ENCODE data around the gene TNKS2.

DNA sequence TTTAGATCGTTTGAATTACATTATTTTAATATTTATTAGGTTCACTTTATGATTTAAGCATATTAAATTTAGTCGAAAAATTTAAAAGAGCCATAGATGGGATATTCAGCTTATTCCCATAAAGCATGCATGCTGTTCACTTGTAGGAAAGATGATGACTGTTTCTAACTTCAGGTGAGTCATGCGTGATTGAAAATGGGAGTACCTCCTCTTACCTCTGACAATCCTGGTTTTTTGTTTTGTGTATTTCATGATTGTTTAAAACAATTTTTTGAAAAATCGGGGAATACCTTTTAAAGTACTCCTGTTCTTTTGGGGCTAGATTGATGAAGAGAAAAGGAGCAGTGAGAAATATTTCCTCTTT is 1.4 kb downstream of the TNKS2 start:
- TF ChIP-seq ATF7 (IDR thresholded peaks at IDR 0.05) (no peak), ATF7 (CRISPR knock-in tag; IDR thresholded peaks at IDR 0.05) (no peak), RAD21 (CRISPR knock-in tag; IDR thresholded peaks at IDR 0.05) (no peak)
- TF ChIP-seq, protein P1, sequence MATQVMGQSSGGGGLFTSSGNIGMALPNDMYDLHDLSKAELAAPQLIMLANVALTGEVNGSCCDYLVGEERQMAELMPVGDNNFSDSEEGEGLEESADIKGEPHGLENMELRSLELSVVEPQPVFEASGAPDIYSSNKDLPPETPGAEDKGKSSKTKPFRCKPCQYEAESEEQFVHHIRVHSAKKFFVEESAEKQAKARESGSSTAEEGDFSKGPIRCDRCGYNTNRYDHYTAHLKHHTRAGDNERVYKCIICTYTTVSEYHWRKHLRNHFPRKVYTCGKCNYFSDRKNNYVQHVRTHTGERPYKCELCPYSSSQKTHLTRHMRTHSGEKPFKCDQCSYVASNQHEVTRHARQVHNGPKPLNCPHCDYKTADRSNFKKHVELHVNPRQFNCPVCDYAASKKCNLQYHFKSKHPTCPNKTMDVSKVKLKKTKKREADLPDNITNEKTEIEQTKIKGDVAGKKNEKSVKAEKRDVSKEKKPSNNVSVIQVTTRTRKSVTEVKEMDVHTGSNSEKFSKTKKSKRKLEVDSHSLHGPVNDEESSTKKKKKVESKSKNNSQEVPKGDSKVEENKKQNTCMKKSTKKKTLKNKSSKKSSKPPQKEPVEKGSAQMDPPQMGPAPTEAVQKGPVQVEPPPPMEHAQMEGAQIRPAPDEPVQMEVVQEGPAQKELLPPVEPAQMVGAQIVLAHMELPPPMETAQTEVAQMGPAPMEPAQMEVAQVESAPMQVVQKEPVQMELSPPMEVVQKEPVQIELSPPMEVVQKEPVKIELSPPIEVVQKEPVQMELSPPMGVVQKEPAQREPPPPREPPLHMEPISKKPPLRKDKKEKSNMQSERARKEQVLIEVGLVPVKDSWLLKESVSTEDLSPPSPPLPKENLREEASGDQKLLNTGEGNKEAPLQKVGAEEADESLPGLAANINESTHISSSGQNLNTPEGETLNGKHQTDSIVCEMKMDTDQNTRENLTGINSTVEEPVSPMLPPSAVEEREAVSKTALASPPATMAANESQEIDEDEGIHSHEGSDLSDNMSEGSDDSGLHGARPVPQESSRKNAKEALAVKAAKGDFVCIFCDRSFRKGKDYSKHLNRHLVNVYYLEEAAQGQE (IDR thresholded peaks at IDR 0.05; ENCODE audit: borderline replicate concordance in 1 of 2, low read depth in 1 of 2, low read length in 2 of 2): no peak
- TF ChIP-seq, protein P2, sequence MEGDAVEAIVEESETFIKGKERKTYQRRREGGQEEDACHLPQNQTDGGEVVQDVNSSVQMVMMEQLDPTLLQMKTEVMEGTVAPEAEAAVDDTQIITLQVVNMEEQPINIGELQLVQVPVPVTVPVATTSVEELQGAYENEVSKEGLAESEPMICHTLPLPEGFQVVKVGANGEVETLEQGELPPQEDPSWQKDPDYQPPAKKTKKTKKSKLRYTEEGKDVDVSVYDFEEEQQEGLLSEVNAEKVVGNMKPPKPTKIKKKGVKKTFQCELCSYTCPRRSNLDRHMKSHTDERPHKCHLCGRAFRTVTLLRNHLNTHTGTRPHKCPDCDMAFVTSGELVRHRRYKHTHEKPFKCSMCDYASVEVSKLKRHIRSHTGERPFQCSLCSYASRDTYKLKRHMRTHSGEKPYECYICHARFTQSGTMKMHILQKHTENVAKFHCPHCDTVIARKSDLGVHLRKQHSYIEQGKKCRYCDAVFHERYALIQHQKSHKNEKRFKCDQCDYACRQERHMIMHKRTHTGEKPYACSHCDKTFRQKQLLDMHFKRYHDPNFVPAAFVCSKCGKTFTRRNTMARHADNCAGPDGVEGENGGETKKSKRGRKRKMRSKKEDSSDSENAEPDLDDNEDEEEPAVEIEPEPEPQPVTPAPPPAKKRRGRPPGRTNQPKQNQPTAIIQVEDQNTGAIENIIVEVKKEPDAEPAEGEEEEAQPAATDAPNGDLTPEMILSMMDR (CRISPR knock-in tag; IDR thresholded peaks at IDR 0.05): no peak
